ENCODE data around the gene CCDC134.

Gene CCDC134

GRCh38 chr22:41832553-41833368 lies 32.3 kb downstream of the CCDC134 start, which contains the start of gene SREBF2 (continued):
- TF ChIP-seq ZNF157 (tag by site-specific recombination; IDR thresholded peaks at IDR 0.05) (no peak), ZNF221 (tag by site-specific recombination; IDR thresholded peaks at IDR 0.05; ENCODE audit: borderline replicate concordance) (no peak), ZNF121 (tag by site-specific recombination; IDR thresholded peaks at IDR 0.05) (no peak), ZXDB (tag by site-specific recombination; IDR thresholded peaks at IDR 0.05) (peak; percentile 68), ZNF629 (tag by site-specific recombination; IDR thresholded peaks at IDR 0.05) (peak; percentile 97), ZNF169 (tag by site-specific recombination; IDR thresholded peaks at IDR 0.05) (no peak), ZNF112 (tag by site-specific recombination; IDR thresholded peaks at IDR 0.05) (no peak), ZNF624 (tag by site-specific recombination; IDR thresholded peaks at IDR 0.05) (no peak), ZNF37A (tag by site-specific recombination; IDR thresholded peaks at IDR 0.05) (no peak), ZNF792 (tag by site-specific recombination; IDR thresholded peaks at IDR 0.05) (no peak), KLF17 (tag by site-specific recombination; IDR thresholded peaks at IDR 0.05) (peak; percentile 96), ZNF510 (tag by site-specific recombination; IDR thresholded peaks at IDR 0.05; ENCODE audit: insufficient replicate concordance) (no peak), INSM2 (tag by site-specific recombination; IDR thresholded peaks at IDR 0.05) (peak; percentile 82; the same call in 1 of the 2 replicates), ZNF645 (tag by site-specific recombination; IDR thresholded peaks at IDR 0.05) (no peak), BCL6B (tag by site-specific recombination; IDR thresholded peaks at IDR 0.05) (no peak), ZNF391 (tag by site-specific recombination; IDR thresholded peaks at IDR 0.05; ENCODE audit: borderline replicate concordance, low read depth) (peak; percentile 54; the same call in 1 of the 2 replicates), ZBTB1 (tag by site-specific recombination; IDR thresholded peaks at IDR 0.05) (0 out of 2 replicates have a peak, but pooled peaks have one; percentile 13), PRDM1 (tag by site-specific recombination; IDR thresholded peaks at IDR 0.05) (no peak), TRIM28 (IDR thresholded peaks at IDR 0.05; ENCODE audit: borderline replicate concordance, low read length) (no peak; the same call in 1 of the 2 replicates), ZNF473 (tag by site-specific recombination; IDR thresholded peaks at IDR 0.05) (no peak), ZNF791 (tag by site-specific recombination; IDR thresholded peaks at IDR 0.05) (no peak), SP2 (tag by site-specific recombination; IDR thresholded peaks at IDR 0.05) (peak; percentile 88), ZNF280D (tag by site-specific recombination; IDR thresholded peaks at IDR 0.05) (no peak), ZNF596 (tag by site-specific recombination; IDR thresholded peaks at IDR 0.05) (no peak), ZSCAN4 (tag by site-specific recombination; IDR thresholded peaks at IDR 0.05) (no peak; the same call in 1 of the 2 replicates), KLF8 (tag by site-specific recombination; IDR thresholded peaks at IDR 0.05) (peak; percentile 87), ZNF530 (tag by site-specific recombination; IDR thresholded peaks at IDR 0.05; ENCODE audit: low read depth) (no peak), BCL11A (tag by site-specific recombination; IDR thresholded peaks at IDR 0.05; ENCODE audit: low read depth) (peak; percentile 98), ZNF585B (tag by site-specific recombination; IDR thresholded peaks at IDR 0.05) (no peak), HOXA7 (CRISPR knock-in tag; IDR thresholded peaks at IDR 0.05; ENCODE audit: borderline replicate concordance) (no peak), MEIS1 (CRISPR knock-in tag; IDR thresholded peaks at IDR 0.05; ENCODE audit: borderline replicate concordance) (no peak), ZNF404 (tag by site-specific recombination; IDR thresholded peaks at IDR 0.05) (no peak)

Data from HEK293 (cell line).